K562 (cell line): ENCODE data around the gene SH3RF1. TPM values are rescaled to one million over a fixed set of nuclear protein-coding genes. Genes with fewer than 3 reads are reported as not detected.

ENCODE experiments used
- ATAC-seq: fragments of 200-7000 bp; cut with Tn5 transposase; 3 replicates; pipeline ENCODE4 v1.9.1; 2020; ENCODE audit warnings: moderate library complexity
- BruUV-seq: library from RNA; stranded (reverse); fragments of 400-500 nt; replicated peaks from 2 replicates; lab custom pipeline; 2021; lab: Mats Ljungman, UMichigan
- CTCF ChIA-PET: fragments of 300-600 bp; formaldehyde crosslinking; extraction: SDS; loops from one replicate; lab custom pipeline; 2021; ENCODE audit warnings: low intra/inter-chr PET ratio; lab: Yijun Ruan, JAX
- POLR2A ChIA-PET: fragments of 300-600, 350-650 bp; sonication (Branson Sonifier 250); formaldehyde crosslinking; extraction: SDS; loops from one replicate; lab custom pipeline; 2021; ENCODE audit warnings: antibody characterized with exemption, inconsistent platforms; lab: Yijun Ruan, JAX
- DNase-seq, 4 experiments: peaks; one replicate each; pipeline versions ENCODE4 v3.0.0 to v3.0.0-alpha.2; 2011 to 2018; ENCODE audit warnings: low spot score in 3 of 4, mixed read lengths in 3 of 4; ENCODE audit errors: extremely low read depth in 1 of 4
- FAIRE-seq: peaks from 2 replicates; lab custom pipeline; 2011; peaks lifted over from hg19 to GRCh38; lab: Jason Lieb, UNC
- H2AFZ ChIP-seq: 2 replicates; pipeline ENCODE4 v1.6.0; 2011; ENCODE audit warnings: low read depth, low read length, control low read depth, inconsistent platforms
- H3K27ac ChIP-seq: fragments of 200-600 bp; 3 replicates; pipeline ENCODE4 v1.8.0; 2011; ENCODE audit warnings: low read depth, mild to moderate bottlenecking, control low read depth, inconsistent platforms, low read length, moderate library complexity, mixed read lengths; ENCODE audit errors: extremely low read depth
- H3K27me3 ChIP-seq, 2 experiments: fragments of 300-600 bp in 1 of 2; 2 replicates in 1 of 2; 3 replicates in 1 of 2; pipeline versions ENCODE4 v1.6.0 to v1.8.0; 2011; ENCODE audit warnings: inconsistent platforms in 2 of 2, low read length in 2 of 2, mild to moderate bottlenecking in 1 of 2, mixed read lengths in 1 of 2, moderate library complexity in 1 of 2; ENCODE audit not compliant: control insufficient read depth in 2 of 2, insufficient read depth in 2 of 2
- H3K36me3 ChIP-seq: fragments of 300-600 bp; 3 replicates; pipeline ENCODE4 v1.8.0; 2011; ENCODE audit warnings: mild to moderate bottlenecking, low read length, inconsistent platforms; ENCODE audit not compliant: control insufficient read depth, insufficient read depth
- H3K4me1 ChIP-seq, 2 experiments: fragments of 200-600 bp in 1 of 2; replicated peaks in 1 of 2; 2 replicates in 1 of 2; 3 replicates in 1 of 2; pipeline versions ENCODE4 v1.5.1 to v1.8.0; 2011; ENCODE audit warnings: inconsistent platforms in 2 of 2, low read length in 2 of 2, mild to moderate bottlenecking in 1 of 2, mixed read lengths in 1 of 2, moderate library complexity in 1 of 2; ENCODE audit not compliant: control insufficient read depth in 2 of 2, insufficient read depth in 2 of 2
- H3K4me2 ChIP-seq: 2 replicates; pipeline ENCODE4 v1.6.1; 2011; ENCODE audit warnings: low read length, control low read depth, inconsistent platforms, mixed read lengths; ENCODE audit not compliant: insufficient read depth
- H3K4me3 ChIP-seq: fragments of 200-600 bp; sonication (generic), shearing (Covaris generic); 2 replicates; pipeline ENCODE4 v1.5.1; 2016; ENCODE audit warnings: control low read depth, inconsistent platforms
- H3K79me2 ChIP-seq: fragments of 200-600 bp; 3 replicates; pipeline ENCODE4 v1.8.0; 2011; ENCODE audit warnings: low read length, inconsistent platforms; ENCODE audit not compliant: control insufficient read depth, insufficient read depth
- H3K9ac ChIP-seq, 2 experiments: 2 replicates each; pipeline versions ENCODE4 v1.6.0 to v1.6.1; 2011; ENCODE audit warnings: low read depth in 2 of 2, low read length in 2 of 2, control low read depth in 1 of 2, inconsistent platforms in 1 of 2, mild to moderate bottlenecking in 1 of 2, mixed read lengths in 1 of 2; ENCODE audit not compliant: insufficient read depth in 1 of 2
- H3K9me1 ChIP-seq: one replicate; pipeline ENCODE4 v1.6.0; 2011; ENCODE audit warnings: inconsistent platforms, mild to moderate bottlenecking, low read length, moderate library complexity; ENCODE audit not compliant: control insufficient read depth, insufficient read depth
- H3K9me3 ChIP-seq: replicated peaks from 2 replicates; pipeline ENCODE4 v1.5.1; 2011; ENCODE audit warnings: low read depth, low read length, inconsistent platforms; ENCODE audit not compliant: control insufficient read depth, insufficient read depth
- H4K20me1 ChIP-seq: replicated peaks from 2 replicates; pipeline ENCODE4 v1.6.1; 2011; ENCODE audit warnings: low read length, inconsistent platforms, mixed read lengths; ENCODE audit not compliant: control insufficient read depth, insufficient read depth
- AFF1 ChIP-seq, 2 experiments: fragments of 450-650 bp; IDR thresholded peaks; 2 replicates each; pipeline ENCODE4 v1.6.1; 2018; ENCODE audit warnings: mild to moderate bottlenecking in 2 of 2, low read depth in 1 of 2; ENCODE audit not compliant: partially characterized antibody in 2 of 2
- ARNT ChIP-seq, 2 experiments: fragments of 450-650 bp; IDR thresholded peaks; 2 replicates each; pipeline ENCODE4 v1.6.1; 2016; ENCODE audit warnings: mild to moderate bottlenecking in 1 of 2
- CBX3 ChIP-seq, 2 experiments: IDR thresholded peaks; 1 replicate in 1 of 2; 2 replicates in 1 of 2; pipeline ENCODE4 v1.6.1; 2012; ENCODE audit warnings: inconsistent platforms in 2 of 2, low read length in 2 of 2, borderline replicate concordance in 1 of 2, control low read depth in 1 of 2
- DIDO1 ChIP-seq: fragments of 450-650 bp; IDR thresholded peaks from 2 replicates; pipeline ENCODE4 v1.6.1; 2016; ENCODE audit warnings: low read depth, missing biosample characterization, missing genetic modification characterization
- MAFF ChIP-seq: IDR thresholded peaks from 2 replicates; pipeline ENCODE4 v1.6.1; 2012; ENCODE audit warnings: low read length, improper control_type of control experiment
- PTTG1 ChIP-seq: fragments of 450-650 bp; IDR thresholded peaks from 2 replicates; pipeline ENCODE4 v1.6.1; 2016; ENCODE audit warnings: low read depth, mild to moderate bottlenecking, missing genetic modification characterization, missing compliant biosample characterization
- SMAD1 ChIP-seq: fragments of 150-350 bp; IDR thresholded peaks from 2 replicates; pipeline ENCODE4 v1.6.1; 2014; ENCODE audit warnings: low read length, low read depth; ENCODE audit not compliant: partially characterized antibody
- ZBTB7A ChIP-seq: IDR thresholded peaks from 2 replicates; pipeline ENCODE4 v1.6.1; 2011; ENCODE audit warnings: low read depth, mild to moderate bottlenecking, low read length, moderate library complexity, borderline replicate concordance; ENCODE audit not compliant: control insufficient read depth
- ZNF316 ChIP-seq: fragments of 450-650 bp; IDR thresholded peaks from 2 replicates; pipeline ENCODE4 v1.6.1; 2016
- ZNF354B ChIP-seq: fragments of 250-450 bp; sonication (Bioruptor Pico); IDR thresholded peaks from 2 replicates; pipeline ENCODE4 v1.4.0; 2020
- in situ Hi-C: fragments of 300-500 bp; cut with MboI; formaldehyde crosslinking; loops from 4 replicates; pipeline ENCODE4 v1.15.0; 2018; ENCODE audit warnings: inconsistent platforms, mixed read lengths
- intact Hi-C: fragments of 100-400 bp; cut with micrococcal nuclease; formaldehyde crosslinking; loops from 2 replicates; pipeline ENCODE4 v1.14.2; 2022
- polyA plus RNA-seq, 8 experiments: library from polyadenylated mRNA; depleted of rRNA in 4 of 8; stranded (reverse) in 5 of 8; unstranded in 3 of 8; fragments of >200 nt; fragmentation: Nextera tagmentation in 2 of 8; fragmentation: Illumina TruSeq in 1 of 8; extraction: Ambion mirVana in 2 of 8; extraction: Trizol in 1 of 8; gene quantifications; 2 replicates each; pipeline versions ENCODE4 v1.2.1 to v1.2.3, GENCODE V29; 2011 to 2014; ENCODE audit warnings: inconsistent platforms in 1 of 8, missing spikeins in 1 of 8
- total RNA-seq, 7 experiments: library from RNA; depleted of rRNA in 6 of 7; stranded (reverse); fragments of >200 nt in 6 of 7; fragmentation: Illumina TruSeq in 2 of 7; extraction: Trizol in 2 of 7; gene quantifications; 2 replicates each; pipeline versions ENCODE4 v1.2.1 to v1.2.3, GENCODE V29; 2011 to 2021; ENCODE audit warnings: low replicate concordance in 1 of 7

Gene SH3RF1
- total and polyA plus RNA-seq, 9 of the 15 experiments (the other 6 are each of a cell fraction or from before 2014, with no cell fraction given), result 0.04 to 0.16 (median 0.11) TPM; not detected in 6

- CTCF ChIA-PET, result no interaction called here
- intact Hi-C loops, result no loop called here
- DNase-seq (no peak), FAIRE-seq (no peak), ATAC-seq (no peak)
- BruUV-seq, result no TSS peak
- Histone ChIP-seq H3K27ac (no peak overlapping the region), H3K27me3 (no peaks in the 10 kb centered on the region), H3K4me2 (no peak overlapping the region), H3K4me1 (no peaks in the 10 kb centered on the region), H4K20me1 (no peaks in the 10 kb centered on the region), H3K9me3 (no peaks in the 10 kb centered on the region), H3K9ac (no peak overlapping the region), H3K79me2 (no peaks in the 10 kb centered on the region), H2AFZ (no peak overlapping the region), H3K4me3 (no peak overlapping the region), H3K36me3 (no peaks in the 10 kb centered on the region), H3K9me1 (no peaks in the 10 kb centered on the region)
- in situ Hi-C loops, result no loop called here
- POLR2A ChIA-PET, result no interaction called here
- no peak for TF ChIP-seq PTTG1 (tag)
- no peak for TF ChIP-seq ZBTB7A
- TF ChIP-seq ZNF316, result peak; percentile 50
- no peak for TF ChIP-seq ARNT (IDR thresholded peaks at IDR 0.05)
- TF ChIP-seq SMAD1, result no peak
- no peak for TF ChIP-seq AFF1 (IDR thresholded peaks at IDR 0.05; ENCODE audit: low read depth in 1 of 2, partially characterized antibody in 2 of 2)
- TF ChIP-seq MAFF, result 0 out of 2 replicates have a peak, but pooled peaks have one; percentile 7
- TF ChIP-seq DIDO1 (tag), result no peak
- TF ChIP-seq CBX3 (IDR thresholded peaks at IDR 0.05; ENCODE audit: borderline replicate concordance in 1 of 2, low read length in 2 of 2), result no peak
- TF ChIP-seq ZNF354B (CRISPR knock-in tag), result no peak
Measured at GRCh38 chr4:169198167-169198566, 72.6 kb downstream of the SH3RF1 start.
